ENCODE results near the gene NME7.

GRCh38 chr1:169263059-169263458 lies 104.5 kb downstream of the NME7 start:
- no peak for TF ChIP-seq YY1 (IDR thresholded peaks at IDR 0.05)
- no peak for TF ChIP-seq CTCF (IDR thresholded peaks at IDR 0.05; ENCODE audit: low read depth, low read length, missing input control)
- no peak for TF ChIP-seq TAF1 (conservative IDR thresholded peaks at IDR 0.05)
- TF ChIP-seq FOXA1 (IDR thresholded peaks at IDR 0.05), result no peak

All from liver (tissue), 3 donors.